IPS-18c (cell line): ENCODE results near the gene HHATL.

Experiments used
- H3K4me3 ChIP-seq: 2 replicates; pipeline ENCODE4 v1.7.0; 2013; ENCODE audit warnings: low read depth, mild to moderate bottlenecking, low read length, moderate library complexity; ENCODE audit not compliant: insufficient read depth
- H3K9me3 ChIP-seq: one replicate; pipeline ENCODE4 v1.6.1; 2013; ENCODE audit warnings: mild to moderate bottlenecking, low read length, moderate library complexity; ENCODE audit not compliant: control insufficient read depth, insufficient read depth

The HHATL gene

GRCh38 chr3:42682301-42683070, 20.1 kb downstream of the HHATL start:
- Histone ChIP-seq H3K9me3 (no peaks in the 10 kb centered on the region), H3K4me3 (no peak overlapping the region)

DNA sequence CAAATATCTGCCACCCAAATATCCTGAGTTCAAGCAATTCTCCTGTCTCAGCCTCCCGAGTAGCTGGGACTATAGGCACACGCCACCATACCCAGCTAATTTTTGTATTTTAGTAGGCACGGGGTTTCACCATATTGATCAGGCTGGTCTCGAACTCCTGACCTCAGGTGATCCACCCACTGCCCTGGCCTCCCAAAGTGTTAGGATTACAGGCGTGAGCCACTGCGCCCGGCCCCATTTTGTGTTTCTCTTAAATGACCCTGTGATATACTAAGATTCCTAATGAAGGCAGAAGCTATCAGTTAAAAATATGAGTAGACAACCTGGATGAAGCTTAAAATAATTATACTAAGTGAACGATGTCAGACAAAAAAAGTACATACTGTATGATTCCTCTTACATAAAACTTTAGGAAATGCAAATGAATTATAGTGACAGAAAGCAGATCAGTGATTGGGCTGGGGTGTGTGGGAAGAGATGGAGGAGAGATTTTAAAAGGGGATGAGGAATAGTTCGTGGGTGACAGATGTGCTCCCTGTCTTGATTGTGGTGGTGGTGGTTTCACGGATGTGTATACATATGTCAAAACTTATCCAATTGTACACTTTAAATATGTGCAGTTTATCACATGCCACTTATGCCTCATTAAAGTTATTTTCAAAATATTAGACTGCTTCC, 21.1 kb downstream of the HHATL start:
- no peaks in the 10 kb centered on the region for H3K9me3 ChIP-seq

DNA sequence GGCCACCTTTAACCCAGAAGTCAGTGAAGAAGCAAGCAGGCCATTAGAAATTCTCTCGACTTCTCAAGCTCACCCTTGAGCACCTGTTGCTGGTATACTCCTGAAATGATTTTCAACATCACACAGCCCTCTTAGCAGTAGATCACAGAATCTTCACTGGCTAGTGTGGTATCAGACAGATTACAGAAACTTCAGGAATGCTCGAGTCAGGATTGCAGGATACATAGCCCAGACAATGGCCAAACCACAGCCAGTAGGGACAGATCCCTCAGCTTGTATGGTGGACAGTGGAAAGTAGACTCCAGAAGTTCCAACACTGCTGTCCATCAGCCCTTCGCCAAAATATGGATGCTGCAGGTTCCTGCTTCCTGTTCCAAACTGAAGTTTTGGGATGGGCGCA, 21.8 kb downstream of the HHATL start:
- no peaks in the 10 kb centered on the region for H3K9me3 ChIP-seq
- no peak overlapping the region for H3K4me3 ChIP-seq

More for the DNA sequence above, 21.1 kb downstream of the HHATL start:
- no peak overlapping the region for H3K4me3 ChIP-seq

- Histone ChIP-seq H3K4me3 (no peak overlapping the region), H3K9me3 (no peaks in the 10 kb centered on the region)
Observed at GRCh38 chr3:42680271-42680670, 22.3 kb downstream of the HHATL start.

DNA sequence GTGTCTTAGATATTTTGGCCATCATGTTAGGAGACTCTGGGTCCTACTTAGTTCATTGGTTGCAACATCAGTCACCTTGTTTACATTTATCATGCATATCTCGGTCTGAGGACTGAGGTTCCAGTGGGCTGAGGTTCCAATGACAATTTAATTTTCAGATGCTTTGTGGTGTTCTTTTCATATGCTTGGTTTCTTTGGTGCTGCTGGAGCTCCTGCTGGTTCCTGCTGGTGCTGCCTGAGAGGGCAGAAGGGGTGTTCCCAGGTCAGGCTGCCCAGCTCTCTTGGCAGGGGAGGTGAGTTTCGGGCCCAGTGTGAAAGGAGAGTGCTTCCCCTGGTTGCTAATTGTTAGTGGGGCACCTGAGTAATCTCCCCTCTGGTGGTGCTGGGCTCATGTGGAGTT, 24.2 kb downstream of the HHATL start:
- no peaks in the 10 kb centered on the region for H3K9me3 ChIP-seq

DNA sequence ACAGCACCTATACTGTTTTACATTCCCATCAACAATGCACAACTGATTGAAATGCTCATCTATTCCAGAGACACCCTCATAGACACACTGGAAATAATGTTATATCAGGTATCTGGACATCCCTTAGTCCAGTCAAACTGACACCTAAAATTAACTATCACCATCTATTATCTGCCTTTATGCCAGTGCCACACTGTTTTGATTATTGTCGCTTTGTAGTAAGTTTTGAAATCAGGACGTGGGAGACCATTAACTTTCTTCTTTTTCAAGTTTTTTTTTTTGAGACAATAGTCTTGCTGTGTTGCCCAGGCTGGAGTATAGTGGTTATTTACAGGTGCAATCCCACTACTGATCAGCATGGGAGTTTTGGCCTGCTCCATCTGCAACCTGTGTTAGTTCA, 26.7 kb downstream of the HHATL start:
- Histone ChIP-seq H3K9me3 (no peaks in the 10 kb centered on the region), H3K4me3 (no peak overlapping the region)

More for the DNA sequence above, 24.2 kb downstream of the HHATL start:
- no peak overlapping the region for H3K4me3 ChIP-seq

DNA sequence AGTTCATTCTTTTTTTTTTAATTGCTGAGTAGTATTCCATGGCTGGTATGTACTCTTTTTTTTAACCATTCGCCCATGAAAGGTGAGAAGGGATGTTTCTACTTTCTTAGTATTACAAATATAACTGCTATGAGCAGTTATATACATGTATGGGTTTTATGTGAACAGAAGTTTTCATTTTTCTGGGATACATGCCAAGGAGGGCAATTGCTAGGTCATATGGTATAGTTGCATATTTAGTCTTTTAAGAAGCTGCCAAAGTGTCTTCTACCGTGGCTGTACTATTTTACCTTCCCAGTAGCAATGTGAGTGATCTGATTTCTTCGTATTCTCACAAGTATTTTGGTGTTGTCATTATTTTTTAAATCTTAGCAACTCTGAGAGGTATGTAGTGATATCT, 28.5 kb downstream of the HHATL start:
- H3K4me3 ChIP-seq = no peak overlapping the region

DNA sequence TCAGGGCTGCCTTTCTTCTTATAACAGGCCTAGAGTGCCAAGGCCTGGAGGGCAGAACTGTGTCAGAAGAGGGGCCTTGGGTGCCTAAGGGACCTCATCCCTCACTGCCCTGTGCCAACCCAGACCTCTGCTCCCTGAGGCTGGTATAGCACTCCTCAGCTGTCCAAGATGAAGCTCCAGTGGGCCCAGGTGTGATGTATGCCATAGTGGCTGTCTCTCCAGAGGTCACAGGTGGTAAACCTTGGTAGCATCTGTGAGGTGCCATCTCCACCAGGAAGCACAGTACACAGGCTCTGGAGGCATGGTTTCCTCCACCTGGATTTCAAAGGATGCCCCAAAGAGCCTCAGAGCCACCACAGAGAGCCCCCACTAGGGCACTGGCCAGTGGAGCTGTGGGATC, 29.5 kb downstream of the HHATL start:
- Histone ChIP-seq H3K4me3 (no peak overlapping the region), H3K9me3 (peaks cover 2% of the 10 kb centered on the region)

More for the DNA sequence above, 28.5 kb downstream of the HHATL start:
- peaks cover 2% of the 10 kb centered on the region for H3K9me3 ChIP-seq

DNA sequence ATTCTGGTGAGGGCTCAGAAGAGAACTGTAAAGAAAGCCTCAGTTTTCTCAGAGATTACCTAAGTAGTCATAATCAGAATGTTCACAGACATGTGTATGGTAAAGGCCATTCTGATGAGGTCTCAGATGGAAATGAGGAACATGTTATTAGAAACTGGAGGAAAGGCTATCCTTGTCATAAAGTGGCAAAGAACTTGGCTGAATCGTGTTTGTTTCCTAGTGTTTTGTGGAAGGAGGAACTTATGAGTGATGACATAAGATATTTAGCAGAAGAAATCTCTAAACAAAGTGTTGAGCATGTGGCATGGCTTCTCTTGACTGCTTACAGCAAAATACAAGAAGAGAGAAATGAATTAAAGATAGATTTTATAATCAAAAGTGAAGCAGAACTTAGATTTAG, 30.1 kb downstream of the HHATL start:
- Histone ChIP-seq H3K4me3 (no peak overlapping the region), H3K9me3 (peaks cover 2% of the 10 kb centered on the region)

GRCh38 chr3:42670670-42671069, 31.9 kb downstream of the HHATL start:
- H3K4me3 ChIP-seq = no peak overlapping the region
- H3K9me3 ChIP-seq = peaks cover 2% of the 10 kb centered on the region

- Histone ChIP-seq H3K9me3 (peaks cover 2% of the 10 kb centered on the region), H3K4me3 (no peak overlapping the region)
Observed at GRCh38 chr3:42670051-42670576, 32.5 kb downstream of the HHATL start.

DNA sequence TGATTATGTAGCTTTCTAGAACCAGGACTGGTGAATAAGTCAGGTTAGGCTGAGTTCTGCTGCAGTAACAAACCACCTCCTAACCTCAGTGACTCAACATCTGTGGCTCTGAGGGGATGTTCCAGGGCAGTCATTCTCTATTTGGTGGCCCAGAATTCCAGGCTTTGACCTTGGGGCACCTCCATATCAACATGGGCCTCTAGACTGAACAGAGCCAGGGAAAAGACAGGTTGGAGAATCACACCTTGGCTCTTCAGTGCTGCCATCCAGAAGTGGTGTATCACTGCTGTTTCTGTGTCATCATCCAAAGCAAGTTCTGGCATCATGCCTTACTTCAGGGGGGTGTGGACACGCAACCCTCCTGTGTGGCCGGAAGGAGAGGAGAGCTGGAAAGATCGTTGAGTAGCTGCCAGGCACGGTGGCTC, 33.8 kb downstream of the HHATL start:
- Histone ChIP-seq H3K9me3 (peaks cover 2% of the 10 kb centered on the region), H3K4me3 (no peak overlapping the region)

- no peak overlapping the region for H3K4me3 ChIP-seq
- H3K9me3 ChIP-seq = peaks cover 2% of the 10 kb centered on the region
Observed at GRCh38 chr3:42668413-42668760, 34.2 kb downstream of the HHATL start.

GRCh38 chr3:42667523-42668412, 34.8 kb downstream of the HHATL start:
- Histone ChIP-seq H3K4me3 (no peak overlapping the region), H3K9me3 (peaks cover 2% of the 10 kb centered on the region)

- no peak overlapping the region for H3K4me3 ChIP-seq
Observed at GRCh38 chr3:42667096-42667522, 35.5 kb downstream of the HHATL start.

GRCh38 chr3:42666577-42666998, 36.0 kb downstream of the HHATL start:
- peaks cover 2% of the 10 kb centered on the region for H3K9me3 ChIP-seq

More at GRCh38 chr3:42667096-42667522, 35.5 kb downstream of the HHATL start:
- peaks cover 2% of the 10 kb centered on the region for H3K9me3 ChIP-seq

DNA sequence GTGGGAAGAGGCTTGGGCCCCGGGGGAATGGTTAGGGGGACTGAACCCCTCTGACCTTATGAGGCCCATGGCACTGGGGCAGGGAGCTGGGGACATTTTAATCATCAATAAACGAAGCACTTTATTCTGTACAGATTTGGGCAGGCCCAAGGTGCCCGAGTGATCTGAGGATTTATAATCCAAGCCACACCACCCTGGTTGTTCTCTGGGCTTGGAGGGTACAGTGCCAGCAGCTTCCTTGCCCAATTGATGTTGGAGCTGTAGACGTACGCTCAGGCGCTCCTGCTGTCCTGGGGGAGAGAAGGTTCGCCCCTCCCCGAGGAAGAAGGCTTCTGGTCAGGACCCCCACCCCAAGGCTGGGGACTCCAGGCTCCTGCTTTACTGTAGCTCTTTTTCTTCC, 36.6 kb downstream of the HHATL start:
- Histone ChIP-seq H3K9me3 (peaks cover 2% of the 10 kb centered on the region), H3K4me3 (no peak overlapping the region)

More at GRCh38 chr3:42666577-42666998, 36.0 kb downstream of the HHATL start:
- H3K4me3 ChIP-seq = no peak overlapping the region
